Activated naive CD8-positive, alpha-beta T cell (primary cell): ENCODE results near the gene TOMM40L.
"Not testable (repeated sequence)": the region's sequence is repeated elsewhere in the genome, so short reads cannot be mapped to it uniquely, and the experiment has no call there.

ENCODE experiments used
- H3K27ac Mint-ChIP-seq: one replicate; pipeline ENCODE4 v1.8.0; 2021; ENCODE audit warnings: mixed read lengths
- H3K27me3 Mint-ChIP-seq: one replicate; pipeline ENCODE4 v1.8.0; 2021; ENCODE audit warnings: mixed read lengths
- H3K36me3 Mint-ChIP-seq: one replicate; pipeline ENCODE4 v1.8.0; 2021; ENCODE audit warnings: mixed read lengths
- H3K4me1 Mint-ChIP-seq: one replicate; pipeline ENCODE4 v1.8.0; 2021; ENCODE audit warnings: low read depth, mixed read lengths
- H3K4me3 Mint-ChIP-seq: one replicate; pipeline ENCODE4 v1.8.0; 2021; ENCODE audit warnings: mild to moderate bottlenecking, mixed read lengths
- H3K9me3 Mint-ChIP-seq: one replicate; pipeline ENCODE4 v1.8.0; 2021; ENCODE audit warnings: low read depth, mixed read lengths

The TOMM40L gene

DNA sequence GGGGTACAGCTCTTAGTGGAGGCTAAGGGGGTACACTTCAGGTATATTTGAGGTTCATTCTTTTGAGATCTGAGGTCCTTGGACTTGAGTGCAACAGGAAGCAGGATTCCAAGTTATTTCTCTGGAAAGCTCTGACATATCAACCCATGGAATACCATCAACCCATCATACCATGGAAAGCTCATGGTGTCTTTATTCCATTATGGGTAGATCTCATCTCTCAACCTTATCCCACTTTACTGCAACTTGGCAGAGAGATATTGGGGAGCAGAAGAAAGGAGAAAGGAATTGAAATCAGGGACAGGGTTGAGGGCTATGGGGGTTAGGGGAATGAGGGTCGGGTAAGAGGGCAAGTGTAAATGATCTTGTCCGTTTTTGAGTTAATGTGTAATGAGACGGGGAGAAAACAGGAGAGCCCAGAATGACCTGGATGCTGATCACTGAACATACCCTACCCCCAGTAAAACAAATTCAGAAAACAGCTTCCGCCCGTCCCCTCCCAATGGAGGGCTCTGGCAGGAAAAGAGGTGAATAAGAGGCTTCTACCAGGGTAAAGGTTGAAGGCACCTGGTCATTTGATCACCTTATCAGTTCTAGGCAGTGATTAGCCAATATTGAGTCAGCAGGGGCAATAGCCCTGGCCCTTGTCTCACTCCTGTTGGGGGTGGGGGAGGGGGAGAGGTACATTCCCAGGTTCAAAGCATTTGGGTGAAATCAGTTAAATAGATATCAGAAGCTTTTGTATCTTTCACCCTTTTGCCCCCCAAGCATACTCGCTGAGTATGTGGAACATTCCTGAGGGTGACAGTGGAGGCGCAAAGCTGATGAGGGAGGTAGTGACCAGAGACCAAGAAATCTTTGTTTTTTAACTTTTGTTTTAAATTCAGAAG lies 1.8 kb upstream of the TOMM40L start:
- H3K9me3 Mint-ChIP-seq, result no peaks in the 10 kb centered on the region
- peaks cover 3% of the 10 kb centered on the region for H3K36me3 Mint-ChIP-seq
- no peaks in the 10 kb centered on the region for H3K27me3 Mint-ChIP-seq
- H3K27ac Mint-ChIP-seq, result peak overlapping the region; percentile 22
- no peak overlapping the region for H3K4me3 Mint-ChIP-seq
- peaks cover 58% of the 10 kb centered on the region for H3K4me1 Mint-ChIP-seq

DNA sequence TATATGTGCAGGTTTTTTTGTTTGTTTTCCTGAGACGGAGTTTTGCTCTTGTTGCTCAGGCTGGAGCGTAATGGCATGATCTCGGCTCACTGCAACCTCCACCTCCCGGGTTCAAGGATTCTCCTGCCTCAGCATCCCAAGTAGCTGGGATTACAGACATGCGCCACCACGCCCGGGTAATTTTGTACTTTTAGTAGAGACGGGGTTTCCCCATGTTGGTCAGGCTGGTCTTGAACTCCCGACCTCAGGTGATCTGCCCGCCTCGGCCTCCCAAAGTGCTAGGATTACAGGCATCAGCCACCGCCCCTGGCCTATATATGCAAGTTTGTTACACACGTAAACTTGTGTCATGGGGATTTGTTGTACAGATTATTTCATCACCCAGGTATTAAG lies 1.2 kb upstream of the TOMM40L start:
- Mint-ChIP-seq H3K4me1 (peaks cover 51% of the 10 kb centered on the region), H3K27ac (peak overlapping the region; percentile 22)
- H3K9me3 Mint-ChIP-seq, H3K27me3 Mint-ChIP-seq, H3K36me3 Mint-ChIP-seq, H3K4me3 Mint-ChIP-seq: not testable (repeated sequence)

DNA sequence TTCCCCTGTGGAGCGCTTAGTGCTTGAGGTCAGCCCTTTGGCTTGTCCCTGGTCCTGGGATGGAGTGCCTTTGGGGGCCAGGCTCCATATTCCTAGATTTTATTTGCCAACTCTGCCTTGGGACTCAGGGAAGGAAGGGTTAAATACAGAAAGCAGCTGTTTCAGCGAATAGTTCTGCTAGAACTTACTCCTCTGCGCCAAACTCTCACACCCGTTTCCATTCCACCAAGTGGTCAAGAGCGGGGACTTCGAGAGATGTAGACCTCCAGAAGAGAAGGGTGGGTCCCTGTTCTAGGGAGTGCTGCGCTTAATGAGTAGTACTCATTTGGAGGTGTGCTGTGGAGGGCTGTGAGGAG lies 704 bp upstream of the TOMM40L start:
- H3K36me3 Mint-ChIP-seq, result peaks cover 3% of the 10 kb centered on the region
- no peaks in the 10 kb centered on the region for H3K9me3 Mint-ChIP-seq
- H3K27me3 Mint-ChIP-seq, result no peaks in the 10 kb centered on the region
- H3K27ac Mint-ChIP-seq, result peak overlapping the region; percentile 100
- H3K4me1 Mint-ChIP-seq, result peaks cover 47% of the 10 kb centered on the region
- H3K4me3 Mint-ChIP-seq, result no peak overlapping the region

DNA sequence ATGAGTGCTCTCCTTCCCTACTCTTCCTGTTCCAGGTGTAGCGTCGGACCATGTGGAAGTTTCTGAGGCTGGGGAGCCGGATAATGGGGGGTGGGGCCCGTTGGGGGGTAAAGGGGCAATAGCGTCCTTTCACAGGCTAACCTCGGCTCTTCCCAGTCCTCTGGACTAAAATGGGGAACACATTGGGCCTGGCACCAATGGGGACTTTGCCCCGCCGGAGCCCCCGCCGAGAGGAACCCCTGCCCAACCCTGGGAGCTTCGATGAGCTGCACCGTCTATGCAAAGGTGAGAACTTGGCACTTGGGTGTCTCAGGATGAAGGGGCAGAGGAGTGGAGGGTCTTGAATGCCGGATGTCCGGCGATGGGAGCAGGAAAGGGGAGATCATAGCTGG lies 456 bp downstream of the TOMM40L start:
- H3K27me3 Mint-ChIP-seq, result no peaks in the 10 kb centered on the region
- peaks cover 41% of the 10 kb centered on the region for H3K4me1 Mint-ChIP-seq
- no peaks in the 10 kb centered on the region for H3K9me3 Mint-ChIP-seq
- peaks cover 3% of the 10 kb centered on the region for H3K36me3 Mint-ChIP-seq
- peak overlapping the region; percentile 100 for H3K4me3 Mint-ChIP-seq
- H3K27ac Mint-ChIP-seq, result peak overlapping the region; percentile 100

DNA sequence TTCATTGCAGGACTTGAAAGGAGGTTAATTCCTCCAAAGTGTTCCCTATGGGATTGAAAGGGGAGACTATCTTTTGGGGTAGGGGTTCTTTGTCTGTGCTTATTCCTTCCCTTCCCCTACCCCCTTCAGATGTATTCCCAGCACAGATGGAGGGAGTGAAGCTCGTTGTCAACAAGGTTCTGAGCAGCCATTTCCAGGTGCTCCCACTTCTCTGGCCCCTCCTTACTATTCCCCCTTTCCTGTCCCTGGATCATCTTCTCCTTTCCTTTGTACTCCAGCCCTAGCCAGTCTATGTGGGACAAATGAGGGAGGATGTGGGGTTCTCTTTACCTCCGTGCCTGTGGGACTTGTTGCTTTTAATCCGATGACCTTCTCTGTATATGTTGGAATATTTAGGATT lies 899 bp downstream of the TOMM40L start:
- Mint-ChIP-seq H3K9me3 (no peaks in the 10 kb centered on the region), H3K27me3 (no peaks in the 10 kb centered on the region), H3K4me3 (peak overlapping the region; percentile 100), H3K27ac (peak overlapping the region; percentile 82), H3K4me1 (peaks cover 39% of the 10 kb centered on the region), H3K36me3 (peaks cover 3% of the 10 kb centered on the region)

DNA sequence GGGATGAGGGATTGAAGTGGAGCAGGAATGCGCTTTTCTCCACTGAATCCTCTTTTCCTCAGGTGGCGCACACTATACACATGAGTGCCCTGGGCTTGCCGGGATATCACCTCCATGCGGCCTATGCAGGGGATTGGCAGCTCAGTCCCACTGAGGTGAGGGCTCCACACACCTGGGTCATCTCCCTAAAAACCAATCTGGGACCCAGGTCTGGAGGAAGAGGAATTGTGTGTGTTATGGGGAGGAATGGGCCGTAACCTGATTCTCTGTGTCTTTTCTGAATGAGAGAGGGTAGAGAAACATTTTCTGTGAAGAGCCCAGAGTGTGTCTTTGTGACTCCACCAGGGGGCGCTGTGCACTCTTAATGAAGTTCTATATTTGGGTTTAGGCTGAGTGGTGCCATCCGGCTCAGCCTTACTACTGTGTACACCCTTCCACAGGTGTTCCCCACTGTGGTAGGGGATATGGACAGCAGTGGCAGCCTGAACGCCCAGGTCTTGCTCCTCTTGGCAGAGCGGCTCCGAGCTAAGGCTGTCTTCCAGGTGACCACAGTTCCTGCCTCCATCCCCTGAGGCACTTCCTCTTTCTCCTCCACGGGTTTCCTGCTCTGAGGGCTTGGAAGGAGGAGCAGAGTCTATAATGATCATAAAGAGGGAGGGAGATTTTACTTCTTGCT lies 1.5 kb downstream of the TOMM40L start:
- Mint-ChIP-seq H3K27me3 (no peaks in the 10 kb centered on the region), H3K4me3 (peak overlapping the region; percentile 100), H3K36me3 (peaks cover 3% of the 10 kb centered on the region), H3K27ac (peak overlapping the region; percentile 67), H3K4me1 (peaks cover 35% of the 10 kb centered on the region), H3K9me3 (no peaks in the 10 kb centered on the region)

DNA sequence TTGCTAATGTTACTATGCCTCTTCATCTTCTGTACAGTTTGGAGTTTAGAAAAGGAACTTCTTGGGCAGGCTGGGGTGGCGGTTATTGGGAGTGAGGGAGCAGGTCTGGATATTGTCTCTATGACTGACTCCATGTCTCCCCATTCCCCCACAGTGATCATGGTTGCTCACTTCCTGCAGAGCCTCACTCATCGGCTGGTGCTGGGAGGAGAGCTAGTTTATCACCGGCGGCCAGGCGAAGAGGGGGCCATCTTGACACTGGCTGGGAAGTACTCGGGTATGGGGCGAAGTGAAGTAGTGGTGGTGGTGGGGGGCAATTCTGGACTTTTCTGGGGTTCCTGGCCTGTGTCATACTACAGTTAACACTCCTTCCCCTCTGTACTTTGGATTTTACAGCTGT lies 2.2 kb downstream of the TOMM40L start:
- H3K9me3 Mint-ChIP-seq, result no peaks in the 10 kb centered on the region
- H3K36me3 Mint-ChIP-seq, result peaks cover 3% of the 10 kb centered on the region
- H3K4me3 Mint-ChIP-seq, result peak overlapping the region; percentile 64
- H3K27ac Mint-ChIP-seq, result no peak overlapping the region
- H3K4me1 Mint-ChIP-seq, result peaks cover 33% of the 10 kb centered on the region
- no peaks in the 10 kb centered on the region for H3K27me3 Mint-ChIP-seq

DNA sequence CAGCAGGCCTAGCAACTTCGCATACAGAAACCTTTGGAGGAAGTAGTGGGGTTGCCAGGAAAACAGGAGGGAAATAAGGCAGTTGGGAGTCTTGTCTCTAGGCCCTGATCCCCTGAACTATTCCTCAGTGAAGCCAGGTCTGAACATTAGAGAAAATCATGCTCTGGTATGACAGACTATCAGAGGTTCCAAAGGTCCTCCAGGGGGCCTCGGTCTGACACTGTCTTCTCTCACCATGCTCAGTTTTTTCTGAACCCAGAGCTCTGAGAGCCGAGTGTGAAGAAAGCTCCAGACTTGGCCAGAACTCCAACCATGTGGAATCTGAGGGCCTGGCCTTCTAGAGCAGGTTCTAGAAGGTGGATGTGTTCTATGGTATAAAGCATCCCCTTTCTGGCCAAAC lies 4.0 kb downstream of the TOMM40L start:
- H3K27ac Mint-ChIP-seq, result no peak overlapping the region
- peaks cover 3% of the 10 kb centered on the region for H3K36me3 Mint-ChIP-seq
- H3K4me3 Mint-ChIP-seq, result no peak overlapping the region
- peaks cover 27% of the 10 kb centered on the region for H3K4me1 Mint-ChIP-seq
- H3K27me3 Mint-ChIP-seq, result no peaks in the 10 kb centered on the region
- H3K9me3 Mint-ChIP-seq, result no peaks in the 10 kb centered on the region

DNA sequence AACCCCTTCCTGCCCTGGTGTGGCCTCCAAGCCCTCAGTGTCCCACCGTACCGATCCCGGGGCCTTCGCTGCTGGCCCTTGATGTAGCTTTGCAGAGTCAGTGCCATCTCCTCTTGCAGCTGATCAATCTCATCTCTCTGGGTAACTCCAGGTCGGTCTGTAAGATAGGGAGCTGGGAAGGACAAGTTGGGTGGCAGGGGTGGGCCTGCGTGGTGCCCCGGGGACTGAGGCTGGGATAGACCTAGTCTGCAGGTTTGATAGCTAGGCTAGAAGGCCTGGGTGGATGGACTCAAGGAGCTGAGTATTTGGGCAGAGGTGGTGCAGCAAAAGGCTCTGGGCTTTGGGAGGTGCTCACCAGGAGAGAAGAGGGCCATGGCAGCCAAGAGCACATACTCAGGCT lies 4.9 kb downstream of the TOMM40L start:
- Mint-ChIP-seq H3K4me3 (no peak overlapping the region), H3K27me3 (no peaks in the 10 kb centered on the region), H3K9me3 (no peaks in the 10 kb centered on the region), H3K4me1 (peaks cover 20% of the 10 kb centered on the region), H3K36me3 (peaks cover 3% of the 10 kb centered on the region), H3K27ac (no peak overlapping the region)

DNA sequence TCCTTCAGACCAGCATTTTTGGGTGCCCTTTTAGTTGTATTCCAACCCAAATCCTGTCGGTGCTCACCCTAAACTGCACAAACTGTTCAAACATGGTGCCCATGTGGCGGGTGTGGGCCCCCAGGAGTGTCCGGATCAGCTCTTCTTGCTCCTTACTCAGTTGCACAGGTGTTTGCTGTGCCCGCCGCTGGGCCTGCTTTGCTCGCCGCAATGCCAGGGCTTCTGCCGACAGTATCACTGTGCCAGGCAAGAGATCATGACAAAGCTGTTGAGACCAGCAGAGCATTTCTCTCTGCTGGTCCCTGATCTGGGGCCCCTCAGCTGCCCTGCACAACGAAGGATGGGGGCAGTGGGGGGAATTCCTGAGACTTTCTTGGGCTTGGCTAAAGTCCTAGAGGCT lies 7.2 kb downstream of the TOMM40L start:
- Mint-ChIP-seq H3K4me3 (no peak overlapping the region), H3K36me3 (peaks cover 3% of the 10 kb centered on the region)

DNA sequence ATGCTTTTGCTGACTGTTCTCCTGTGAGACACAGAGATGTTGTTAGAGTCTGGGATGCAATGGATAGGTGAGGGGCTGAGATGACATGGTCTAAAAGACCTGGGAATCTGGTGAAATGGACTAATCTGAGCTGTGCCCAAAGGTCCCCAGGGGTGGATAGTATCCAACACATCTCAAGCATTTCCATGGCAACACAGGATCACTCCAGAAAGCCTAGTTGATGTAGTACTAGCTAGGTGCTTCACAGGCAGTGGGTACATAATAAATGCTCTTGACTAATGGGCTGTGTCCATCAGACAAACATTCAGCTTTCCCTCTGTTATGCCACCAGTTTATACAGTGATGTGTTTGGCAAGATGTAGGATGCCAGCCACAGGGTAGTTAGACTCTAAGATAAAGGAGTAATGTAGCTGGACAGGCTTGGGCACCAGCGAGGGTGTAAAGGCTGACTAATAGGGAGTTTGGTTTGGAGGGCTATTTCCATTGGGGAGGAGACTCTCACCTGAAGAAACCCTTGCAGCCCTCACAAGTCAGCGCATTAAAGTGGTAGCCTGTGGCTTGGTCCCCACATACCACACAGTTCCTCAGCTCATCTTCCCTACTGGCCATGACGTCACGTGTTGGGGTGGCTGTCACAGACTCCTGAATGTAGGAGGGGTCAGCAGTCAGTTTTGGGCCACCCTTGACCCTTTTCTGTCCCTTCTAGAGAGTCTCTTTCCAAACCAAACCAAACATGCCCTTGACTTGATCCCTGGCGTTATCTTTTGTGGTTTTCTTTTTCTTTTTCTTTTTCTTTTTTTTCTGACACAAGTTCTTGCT lies 10.3 kb downstream of the TOMM40L start:
- no peaks in the 10 kb centered on the region for H3K9me3 Mint-ChIP-seq
- H3K27me3 Mint-ChIP-seq, result no peaks in the 10 kb centered on the region
- no peak overlapping the region for H3K4me3 Mint-ChIP-seq
- H3K36me3 Mint-ChIP-seq, result no peaks in the 10 kb centered on the region
- H3K4me1 Mint-ChIP-seq, result no peaks in the 10 kb centered on the region
- H3K27ac Mint-ChIP-seq, result no peak overlapping the region

More for the DNA sequence above, 7.2 kb downstream of the TOMM40L start:
- no peak overlapping the region for H3K27ac Mint-ChIP-seq
- H3K9me3 Mint-ChIP-seq, result no peaks in the 10 kb centered on the region
- no peaks in the 10 kb centered on the region for H3K27me3 Mint-ChIP-seq
- H3K4me1 Mint-ChIP-seq, result no peaks in the 10 kb centered on the region

DNA sequence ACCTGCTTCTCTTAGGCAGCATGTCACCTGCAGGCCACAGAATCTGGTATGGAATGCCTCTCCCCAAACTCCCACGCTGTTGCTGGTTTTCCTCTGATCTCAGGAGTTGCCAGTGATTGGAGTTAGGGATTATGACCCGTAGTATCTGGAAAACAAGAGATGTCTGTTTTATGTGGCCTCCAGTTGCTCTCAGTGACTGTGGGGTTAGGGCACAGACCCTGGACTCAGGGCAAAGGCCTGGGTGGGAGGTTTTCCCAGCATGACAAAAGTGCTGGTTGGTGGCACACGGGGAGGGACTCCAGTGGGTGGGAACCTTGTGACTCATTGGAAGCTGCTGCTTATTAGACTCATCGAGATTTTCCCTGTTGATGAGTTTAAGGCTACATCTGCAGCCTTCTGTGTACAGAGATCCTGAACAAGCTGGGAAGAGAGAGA lies 12.2 kb downstream of the TOMM40L start, which contains the start of gene NR1I3:
Gene NR1I3, minus strand, starts transcription at position 165 of the 435 bp plus-strand sequence. CDS start 1,638 bp downstream, outside the sequence.
- Mint-ChIP-seq H3K4me1 (no peaks in the 10 kb centered on the region), H3K27me3 (peaks cover 2% of the 10 kb centered on the region), H3K36me3 (no peaks in the 10 kb centered on the region), H3K27ac (no peak within 1 kb of the TSS), H3K4me3 (no peak within 1 kb of the TSS), H3K9me3 (no peaks in the 10 kb centered on the region)

DNA sequence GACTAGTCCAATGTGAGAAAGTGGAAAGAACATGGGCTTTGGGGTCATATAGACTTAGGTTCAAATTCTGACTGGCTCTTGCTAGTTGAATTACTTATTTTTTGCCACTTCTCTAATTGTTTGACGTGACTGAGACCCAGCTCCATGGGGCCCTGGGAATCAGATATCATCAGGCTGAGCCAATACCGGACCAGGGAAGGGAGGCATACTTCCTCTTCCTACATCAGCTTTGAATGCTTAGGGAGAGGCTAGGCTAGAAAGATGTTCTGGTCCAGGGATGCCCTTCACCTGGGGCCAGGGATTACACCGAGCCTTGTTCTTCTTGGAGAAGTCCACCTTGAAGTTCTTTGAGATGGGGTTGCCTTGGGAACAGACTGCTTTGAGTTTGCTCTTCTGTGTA lies 15.8 kb downstream of the TOMM40L start:
- Mint-ChIP-seq H3K27ac (no peak overlapping the region), H3K4me3 (no peak overlapping the region), H3K4me1 (no peaks in the 10 kb centered on the region), H3K36me3 (no peaks in the 10 kb centered on the region), H3K9me3 (no peaks in the 10 kb centered on the region), H3K27me3 (peaks cover 2% of the 10 kb centered on the region)

DNA sequence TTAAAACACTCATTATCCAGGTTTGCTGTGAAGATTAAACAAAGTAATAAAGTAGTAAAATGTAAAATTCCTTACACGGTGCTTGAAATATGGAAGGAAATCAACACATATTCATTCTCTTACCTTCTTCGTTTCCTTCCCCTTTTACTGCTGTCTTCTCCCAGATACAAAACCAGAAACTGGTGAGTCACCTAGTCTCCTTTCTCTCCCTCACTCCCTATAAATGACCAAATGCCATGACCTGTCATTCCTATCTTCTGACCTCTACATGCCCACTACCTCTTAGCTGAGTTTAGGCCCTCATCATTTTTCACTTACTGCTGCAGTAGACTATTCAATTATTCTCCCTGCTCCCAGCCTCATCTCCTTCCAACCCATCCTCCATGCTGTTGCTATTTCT lies 16.5 kb downstream of the TOMM40L start:
- no peaks in the 10 kb centered on the region for H3K9me3 Mint-ChIP-seq
- H3K27me3 Mint-ChIP-seq, result peaks cover 2% of the 10 kb centered on the region
- H3K4me1 Mint-ChIP-seq, result no peaks in the 10 kb centered on the region
- H3K27ac Mint-ChIP-seq, result no peak overlapping the region
- no peaks in the 10 kb centered on the region for H3K36me3 Mint-ChIP-seq
- no peak overlapping the region for H3K4me3 Mint-ChIP-seq

DNA sequence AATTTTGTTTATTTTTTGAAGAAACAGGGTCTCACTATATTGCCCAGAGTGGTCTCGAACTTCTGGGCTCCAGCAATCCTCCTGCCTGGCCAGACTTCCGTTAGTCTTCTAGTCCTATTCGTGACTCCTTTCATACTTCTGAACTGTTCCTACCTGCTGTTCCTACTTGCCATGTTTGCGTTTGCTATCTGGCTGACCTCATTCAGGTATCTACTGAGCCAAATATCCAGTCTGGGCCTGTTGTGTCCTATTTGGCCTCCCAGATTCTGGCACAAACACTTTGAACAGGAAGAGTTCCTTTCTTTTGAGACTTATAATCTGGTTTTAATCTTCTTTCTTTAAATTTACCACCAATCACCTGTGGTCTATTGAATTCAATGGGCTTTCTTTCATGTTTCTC lies 19.0 kb downstream of the TOMM40L start:
- Mint-ChIP-seq H3K4me3 (no peak overlapping the region), H3K27ac (no peak overlapping the region), H3K36me3 (no peaks in the 10 kb centered on the region), H3K9me3 (no peaks in the 10 kb centered on the region), H3K4me1 (no peaks in the 10 kb centered on the region), H3K27me3 (peaks cover 2% of the 10 kb centered on the region)
